ENCODE data around the gene OGFOD3.

GRCh38 chr17:82385559-82386254, 32.7 kb downstream of the OGFOD3 start:
- no peak for TF ChIP-seq CTCF (IDR thresholded peaks at IDR 0.05; ENCODE audit: borderline replicate concordance, extremely low read depth, low read length, poor library complexity, severe bottlenecking)
- no peak for TF ChIP-seq EZH2 (IDR thresholded peaks at IDR 0.05; ENCODE audit: borderline replicate concordance, low read depth, low read length, severe bottlenecking)
